IPS DF 6.9 (cell line): ENCODE measurements around the gene TNRC18.
"Not testable (repeated sequence)": the region's sequence is repeated elsewhere in the genome, so short reads cannot be mapped to it uniquely, and the experiment has no call there.

Experiments used
- DNase-seq: peaks from one replicate; pipeline ENCODE4 v3.0.0-alpha.2; 2013; ENCODE audit warnings: low read depth, low spot score
- H3K27ac ChIP-seq: one replicate; pipeline ENCODE4 v1.5.1; 2013; ENCODE audit warnings: low read length, control low read depth
- H3K27me3 ChIP-seq: 2 replicates; pipeline ENCODE4 v1.6.1; 2013; ENCODE audit warnings: mild to moderate bottlenecking, low read length; ENCODE audit not compliant: control insufficient read depth, insufficient read depth
- H3K36me3 ChIP-seq: 2 replicates; pipeline ENCODE4 v1.6.1; 2013; ENCODE audit warnings: low read length; ENCODE audit not compliant: control insufficient read depth, insufficient read depth
- H3K4me1 ChIP-seq: 2 replicates; pipeline ENCODE4 v1.6.1; 2013; ENCODE audit warnings: low read length; ENCODE audit not compliant: control insufficient read depth, insufficient read depth
- H3K4me3 ChIP-seq: 2 replicates; pipeline ENCODE4 v1.5.1; 2013; ENCODE audit warnings: mild to moderate bottlenecking, low read length
- H3K9me3 ChIP-seq: 2 replicates; pipeline ENCODE4 v1.6.1; 2013; ENCODE audit warnings: low read length, inconsistent platforms; ENCODE audit not compliant: control insufficient read depth, insufficient read depth
- WGBS: extraction: QIAGEN DNeasy Blood & Tissue Kit; methylation state at CpG from one replicate; pipeline ENCODE4 v1.1.7; 2013; ENCODE audit warnings: mixed read lengths, missing lambda C conversion rate; ENCODE audit not compliant: insufficient read length, insufficient coverage; 5-methylcytosine and 5-hydroxymethylcytosine counted together

TNRC18 gene

GRCh38 chr7:5320802-5321396 lies 102.7 kb downstream of the TNRC18 start:
- DNase-seq = no peak
- Histone ChIP-seq H3K27me3 (no peaks in the 10 kb centered on the region), H3K9me3 (no peaks in the 10 kb centered on the region), H3K36me3 (no peaks in the 10 kb centered on the region), H3K4me3 (no peak overlapping the region), H3K4me1 (no peaks in the 10 kb centered on the region), H3K27ac (no peak overlapping the region)
- no CpG with 5 or more reads among the region's 33 CpGs for WGBS

DNA sequence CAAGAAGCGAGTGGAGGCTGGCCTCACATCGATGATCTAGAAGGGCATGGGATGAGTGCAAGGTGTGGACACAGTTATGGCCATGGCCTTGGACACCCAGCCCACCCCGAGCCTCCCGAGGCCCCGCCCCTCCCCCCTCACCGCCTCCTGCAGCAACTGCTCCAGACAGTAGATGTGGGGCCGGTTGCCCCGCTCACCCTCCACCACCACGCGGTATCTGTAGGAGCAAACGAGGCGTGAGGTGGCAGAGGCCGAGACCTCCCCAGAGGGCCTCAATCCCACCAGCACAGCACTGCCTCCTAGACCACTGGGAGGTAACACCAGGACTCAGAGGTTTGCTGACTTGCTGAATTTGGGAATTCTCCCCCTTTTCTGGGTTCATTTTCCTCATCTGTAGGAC lies 103.2 kb downstream of the TNRC18 start:
- WGBS = no CpG with 5 or more reads among the region's 13 CpGs

GRCh38 chr7:5318613-5319012 lies 105.0 kb downstream of the TNRC18 start:
- not testable (repeated sequence) for H3K4me3 ChIP-seq, H3K27ac ChIP-seq, H3K27me3 ChIP-seq, H3K9me3 ChIP-seq, H3K4me1 ChIP-seq, H3K36me3 ChIP-seq, DNase-seq
- WGBS = no CpG with 5 or more reads among the region's 5 CpGs

More for the DNA sequence above, 103.2 kb downstream of the TNRC18 start:
- H3K4me1 ChIP-seq = no peaks in the 10 kb centered on the region
- no peaks in the 10 kb centered on the region for H3K27me3 ChIP-seq
- no peak for DNase-seq
- H3K9me3 ChIP-seq = no peaks in the 10 kb centered on the region
- H3K4me3 ChIP-seq = no peak overlapping the region
- no peak overlapping the region for H3K27ac ChIP-seq
- no peaks in the 10 kb centered on the region for H3K36me3 ChIP-seq

DNA sequence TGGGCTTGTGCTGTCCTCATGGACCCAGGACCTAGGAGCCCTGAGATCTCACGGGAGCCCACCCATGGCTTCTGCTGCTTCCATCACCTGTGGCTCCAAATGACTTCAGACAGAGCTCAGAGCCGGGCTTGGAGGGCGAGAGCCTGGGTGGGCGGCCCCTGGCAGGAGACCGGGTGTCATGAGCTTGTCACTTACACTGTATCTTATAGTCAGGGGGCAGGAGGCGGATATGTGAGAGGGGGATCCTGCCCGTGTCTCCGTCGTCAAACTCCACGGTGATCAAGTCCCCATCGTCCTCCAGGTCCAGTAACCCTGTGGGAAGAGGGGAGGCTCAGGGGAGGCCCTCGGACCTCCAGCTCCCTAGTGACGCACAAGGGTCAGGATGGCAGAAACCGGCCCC lies 107.9 kb downstream of the TNRC18 start:
- Histone ChIP-seq H3K27ac (no peak overlapping the region), H3K27me3 (no peaks in the 10 kb centered on the region), H3K4me3 (no peak overlapping the region), H3K4me1 (no peaks in the 10 kb centered on the region), H3K9me3 (no peaks in the 10 kb centered on the region), H3K36me3 (no peaks in the 10 kb centered on the region)
- no CpG with 5 or more reads among the region's 14 CpGs for WGBS
- no peak for DNase-seq

- H3K9me3 ChIP-seq = no peaks in the 10 kb centered on the region
- H3K4me3 ChIP-seq = no peak overlapping the region
- DNase-seq = no peak
- no CpG with 5 or more reads among the region's 19 CpGs for WGBS
- H3K27me3 ChIP-seq = no peaks in the 10 kb centered on the region
- H3K36me3 ChIP-seq = no peaks in the 10 kb centered on the region
- no peaks in the 10 kb centered on the region for H3K4me1 ChIP-seq
- H3K27ac ChIP-seq = no peak overlapping the region
Measured at GRCh38 chr7:5314864-5315263, 108.8 kb downstream of the TNRC18 start.

GRCh38 chr7:5313076-5313885 lies 110.4 kb downstream of the TNRC18 start:
- DNase-seq, H3K27ac ChIP-seq, H3K36me3 ChIP-seq, H3K9me3 ChIP-seq, H3K4me1 ChIP-seq, H3K4me3 ChIP-seq, H3K27me3 ChIP-seq: not testable (repeated sequence)
- no CpG with 5 or more reads among the region's 48 CpGs for WGBS

GRCh38 chr7:5312276-5313070 lies 111.2 kb downstream of the TNRC18 start:
- H3K4me1 ChIP-seq, H3K36me3 ChIP-seq, H3K27ac ChIP-seq, H3K9me3 ChIP-seq, H3K27me3 ChIP-seq, DNase-seq, H3K4me3 ChIP-seq: not testable (repeated sequence)
- 92% methylated on average over 2 of the region's 46 CpGs for WGBS

DNA sequence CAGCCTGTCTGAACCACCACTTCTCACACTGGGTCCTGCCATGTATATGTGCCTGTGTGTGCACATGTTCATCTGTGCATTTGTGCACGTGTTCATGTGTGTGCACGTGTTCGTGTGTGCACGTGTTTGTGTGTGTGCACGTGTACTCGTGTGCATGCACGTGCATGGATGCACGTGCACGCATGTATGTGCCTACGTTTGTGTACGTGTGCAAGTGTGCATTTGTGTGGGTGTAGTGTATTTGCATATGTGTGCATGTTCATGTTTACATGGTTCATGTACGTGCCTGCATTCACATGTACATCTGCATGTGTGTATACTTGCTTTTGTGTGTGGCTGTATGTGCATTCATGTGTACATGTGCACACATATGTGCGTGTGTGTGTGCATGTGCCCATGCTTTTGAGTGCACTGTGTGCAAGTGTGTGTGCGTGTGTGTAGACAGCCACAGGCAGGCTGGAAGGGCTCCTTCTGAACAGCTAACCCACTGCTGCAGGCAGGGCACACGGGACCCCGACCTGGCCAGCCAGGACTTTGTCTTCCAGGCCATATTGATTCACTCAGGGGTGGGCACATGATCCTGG lies 112.7 kb downstream of the TNRC18 start:
- no peaks in the 10 kb centered on the region for H3K27me3 ChIP-seq
- no peaks in the 10 kb centered on the region for H3K36me3 ChIP-seq
- no peaks in the 10 kb centered on the region for H3K4me1 ChIP-seq
- no peak overlapping the region for H3K4me3 ChIP-seq
- WGBS = no CpG with 5 or more reads among the region's 16 CpGs
- no peak overlapping the region for H3K27ac ChIP-seq
- H3K9me3 ChIP-seq = no peaks in the 10 kb centered on the region
- no peak for DNase-seq

- no peak overlapping the region for H3K27ac ChIP-seq
- no peak overlapping the region for H3K4me3 ChIP-seq
- H3K9me3 ChIP-seq = no peaks in the 10 kb centered on the region
- H3K4me1 ChIP-seq = no peaks in the 10 kb centered on the region
- DNase-seq = no peak
- H3K27me3 ChIP-seq = no peaks in the 10 kb centered on the region
- no peaks in the 10 kb centered on the region for H3K36me3 ChIP-seq
- no CpG with 5 or more reads among the region's 25 CpGs for WGBS
Measured at GRCh38 chr7:5309146-5309545, 114.5 kb downstream of the TNRC18 start.
